Suprapubic skin (tissue), 4 donors: ENCODE data around the gene ATP11A. TPM values are rescaled to one million over a fixed set of nuclear protein-coding genes. Genes with fewer than 3 reads are reported as not detected.

Experiments
- DNase-seq, 2 donors: peaks; one replicate each; pipeline ENCODE4 v3.0.0-alpha.2; 2019; ENCODE audit warnings: low spot score in 2 of 2
- H3K27ac ChIP-seq: fragments of 200-600 bp; sonication (generic); one replicate; pipeline ENCODE4 v1.5.1; 2019
- H3K27me3 ChIP-seq: fragments of 200-600 bp; sonication (generic); one replicate; pipeline ENCODE4 v1.5.1; 2019
- H3K36me3 ChIP-seq: fragments of 200-600 bp; sonication (generic); one replicate; pipeline ENCODE4 v1.5.1; 2019
- H3K4me1 ChIP-seq: fragments of 200-600 bp; sonication (generic); one replicate; pipeline ENCODE4 v1.5.1; 2019
- H3K4me3 ChIP-seq: fragments of 200-600 bp; sonication (generic); one replicate; pipeline ENCODE4 v1.5.1; 2019; ENCODE audit warnings: mild to moderate bottlenecking
- H3K9me3 ChIP-seq: fragments of 200-600 bp; sonication (generic); one replicate; pipeline ENCODE4 v1.5.1; 2019
- CTCF ChIP-seq, 2 donors: fragments of 200-600 bp in 1 of 2; fragments of 450-650 bp in 1 of 2; sonication (generic) in 1 of 2; IDR thresholded peaks; one replicate each; pipeline ENCODE4 v1.5.1; 2016 to 2019; ENCODE audit warnings: antibody characterized with exemption in 2 of 2, mild to moderate bottlenecking in 1 of 2, moderate library complexity in 1 of 2
- EP300 ChIP-seq: sonication (generic); formaldehyde crosslinking; IDR thresholded peaks from one replicate; pipeline ENCODE4 v1.6.1; 2017; ENCODE audit warnings: antibody characterized with exemption
- POLR2A ChIP-seq, 2 donors: fragments of 450-650 bp; IDR thresholded peaks; one replicate each; pipeline ENCODE4 v1.6.1; 2017; ENCODE audit warnings: antibody characterized with exemption in 2 of 2, mild to moderate bottlenecking in 2 of 2, moderate library complexity in 2 of 2
- POLR2AphosphoS5 ChIP-seq, 3 donors: sonication (generic); formaldehyde crosslinking; IDR thresholded peaks; one replicate each; pipeline ENCODE4 v1.6.1; 2017; ENCODE audit warnings: antibody characterized with exemption in 3 of 3
- WGBS: methylation state at CpG from one replicate; pipeline ENCODE4 v1.1.5; 2018; 5-methylcytosine and 5-hydroxymethylcytosine counted together
- total RNA-seq, 4 donors: library from RNA; depleted of rRNA; stranded (reverse); fragments of >200 nt; gene quantifications; one replicate each; pipeline ENCODE4 v1.1.0, GENCODE V29; 2016

Gene ATP11A
- total RNA-seq, 4 donors from 2014 or later: 22.8 to 51.0 (median 39.8) TPM

DNA sequence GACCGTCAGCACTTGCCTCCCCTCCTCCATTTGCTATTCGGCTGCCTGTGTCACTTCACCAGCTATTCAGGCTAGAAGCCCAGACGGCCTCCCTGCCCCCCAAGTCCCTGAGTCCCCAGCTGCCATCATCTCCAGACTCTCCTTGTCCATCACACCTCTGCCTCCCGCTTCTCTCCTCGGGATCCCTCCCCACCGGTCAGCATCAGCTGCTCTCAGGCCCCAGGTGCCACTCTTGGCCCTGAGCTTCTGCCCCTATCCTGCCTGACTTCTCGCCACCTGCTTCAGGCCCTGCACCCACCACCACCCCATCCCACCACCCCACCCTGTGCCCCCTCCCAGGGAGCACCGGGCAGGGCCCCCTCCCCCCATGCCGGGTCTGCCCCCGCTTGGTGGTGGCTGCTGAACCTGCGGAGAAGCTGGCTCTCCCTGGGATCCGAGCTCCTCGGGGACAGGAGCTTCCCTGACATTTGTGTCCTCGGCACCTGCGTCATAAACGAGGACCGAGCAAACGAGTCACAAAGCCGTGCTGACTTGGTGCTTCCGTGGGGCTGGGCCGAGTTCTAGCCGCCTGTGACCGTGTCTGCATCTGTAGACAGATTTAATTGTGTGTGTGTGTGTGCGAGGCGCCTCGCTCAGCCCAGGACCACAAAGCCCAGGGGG, 208.9 kb downstream of the ATP11A start:
- H3K9me3 ChIP-seq: no peaks in the 10 kb centered on the region
- WGBS: 78% methylated on average over 9 of the region's 26 CpGs
- H3K27ac ChIP-seq: no peak overlapping the region
- peak; percentile 54 to 62 for DNase-seq
- H3K36me3 ChIP-seq: no peaks in the 10 kb centered on the region
- H3K27me3 ChIP-seq: peaks cover 37% of the 10 kb centered on the region
- TF ChIP-seq EP300 (no peak), POLR2A (IDR thresholded peaks at IDR 0.05) (no peak), CTCF (IDR thresholded peaks at IDR 0.05) (no peak), POLR2AphosphoS5 (IDR thresholded peaks at IDR 0.05) (no peak)
- peaks cover 18% of the 10 kb centered on the region for H3K4me1 ChIP-seq
- no peak overlapping the region for H3K4me3 ChIP-seq

- H3K27me3 ChIP-seq: peaks cover 29% of the 10 kb centered on the region
- TF ChIP-seq EP300 (no peak), POLR2A (IDR thresholded peaks at IDR 0.05) (no peak), CTCF (IDR thresholded peaks at IDR 0.05) (no peak), POLR2AphosphoS5 (IDR thresholded peaks at IDR 0.05) (no peak)
- WGBS: 80% methylated on average over 17 of the region's 29 CpGs
- no peak overlapping the region for H3K27ac ChIP-seq
- H3K36me3 ChIP-seq: no peaks in the 10 kb centered on the region
- peak in 1 of 2 donors; percentile 69 for DNase-seq
- no peaks in the 10 kb centered on the region for H3K9me3 ChIP-seq
- peaks cover 10% of the 10 kb centered on the region for H3K4me1 ChIP-seq
- no peak overlapping the region for H3K4me3 ChIP-seq
Measured at GRCh38 chr13:112899281-112900225, 209.7 kb downstream of the ATP11A start.

- no peaks in the 10 kb centered on the region for H3K9me3 ChIP-seq
- H3K27me3 ChIP-seq: peaks cover 22% of the 10 kb centered on the region
- 78% methylated on average over 9 of the region's 9 CpGs for WGBS
- TF ChIP-seq POLR2A (IDR thresholded peaks at IDR 0.05) (no peak), EP300 (no peak), CTCF (IDR thresholded peaks at IDR 0.05) (no peak), POLR2AphosphoS5 (IDR thresholded peaks at IDR 0.05) (no peak)
- peak in 1 of 2 donors; percentile 50 for DNase-seq
- H3K36me3 ChIP-seq: no peaks in the 10 kb centered on the region
- no peak overlapping the region for H3K27ac ChIP-seq
- H3K4me3 ChIP-seq: no peak overlapping the region
- H3K4me1 ChIP-seq: peaks cover 4% of the 10 kb centered on the region
Measured at GRCh38 chr13:112900226-112900600, 210.4 kb downstream of the ATP11A start.

DNA sequence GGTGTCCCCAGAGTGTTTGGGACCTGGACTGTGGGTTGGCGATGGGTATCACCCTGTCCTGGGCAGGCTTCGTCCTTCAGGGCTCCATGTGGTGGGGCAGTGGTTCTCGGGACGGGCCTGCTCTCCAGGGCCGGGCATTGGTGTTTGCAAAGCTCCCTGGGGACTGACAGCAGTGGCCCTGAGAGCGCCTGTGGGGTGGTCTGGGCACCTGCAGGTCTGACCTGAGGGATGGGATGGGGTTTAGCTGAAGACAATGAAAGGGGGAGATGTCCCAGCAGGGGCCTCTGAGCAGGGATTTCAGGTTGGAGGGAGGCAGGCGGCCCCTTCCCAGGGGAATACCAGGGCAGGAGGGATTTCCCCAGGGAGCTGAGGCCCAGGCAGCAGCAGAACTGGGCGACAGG, 210.9 kb downstream of the ATP11A start:
- H3K36me3 ChIP-seq: no peaks in the 10 kb centered on the region
- no peak overlapping the region for H3K4me3 ChIP-seq
- no peaks in the 10 kb centered on the region for H3K9me3 ChIP-seq
- DNase-seq: peak; percentile 53 to 59
- no peaks in the 10 kb centered on the region for H3K4me1 ChIP-seq
- TF ChIP-seq CTCF (IDR thresholded peaks at IDR 0.05) (no peak), POLR2AphosphoS5 (IDR thresholded peaks at IDR 0.05) (no peak), POLR2A (IDR thresholded peaks at IDR 0.05) (no peak), EP300 (no peak)
- WGBS: 87% methylated on average over 5 of the region's 8 CpGs
- peaks cover 18% of the 10 kb centered on the region for H3K27me3 ChIP-seq
- H3K27ac ChIP-seq: no peak overlapping the region

- WGBS: 66% methylated on average over 14 of the region's 14 CpGs
- no peak overlapping the region for H3K4me3 ChIP-seq
Measured at GRCh38 chr13:112902101-112902651, 212.3 kb downstream of the ATP11A start.

More at GRCh38 chr13:112902101-112902651, 212.3 kb downstream of the ATP11A start:
- Histone ChIP-seq H3K27ac (peak overlapping the region; percentile 20), H3K27me3 (peaks cover 10% of the 10 kb centered on the region), H3K36me3 (no peaks in the 10 kb centered on the region), H3K4me1 (no peaks in the 10 kb centered on the region), H3K9me3 (no peaks in the 10 kb centered on the region)
- TF ChIP-seq POLR2A (IDR thresholded peaks at IDR 0.05) (no peak), CTCF (IDR thresholded peaks at IDR 0.05) (no peak), POLR2AphosphoS5 (IDR thresholded peaks at IDR 0.05) (no peak), EP300 (no peak)
- DNase-seq: peak in 1 of 2 donors; percentile 70
